Effector memory CD4-positive, alpha-beta T cell (primary cell): ENCODE results near the gene TMEM131L.
"Not testable (repeated sequence)": the region's sequence is repeated elsewhere in the genome, so short reads cannot be mapped to it uniquely, and the experiment has no call there.

Source experiments
- DNase-seq, 3 donors: peaks; one replicate each; pipeline ENCODE4 v3.0.0-alpha.2; 2020
- H3K27ac ChIP-seq: 2 replicates; pipeline ENCODE4 v1.7.0; 2013; ENCODE audit warnings: mild to moderate bottlenecking, low read length, moderate library complexity; ENCODE audit not compliant: insufficient read depth, poor library complexity, severe bottlenecking
- H3K27me3 ChIP-seq: replicated peaks from 2 replicates; pipeline ENCODE4 v1.7.0; 2013; ENCODE audit warnings: mild to moderate bottlenecking, low read length; ENCODE audit not compliant: insufficient read depth, control insufficient read depth, poor library complexity, severe bottlenecking
- H3K36me3 ChIP-seq: 2 replicates; pipeline ENCODE4 v1.7.0; 2013; ENCODE audit warnings: mild to moderate bottlenecking, low read length, moderate library complexity; ENCODE audit not compliant: control insufficient read depth, insufficient read depth
- H3K4me1 ChIP-seq: 2 replicates; pipeline ENCODE4 v1.7.0; 2013; ENCODE audit warnings: low read length, mild to moderate bottlenecking; ENCODE audit not compliant: control insufficient read depth, insufficient read depth, poor library complexity, severe bottlenecking
- H3K4me3 ChIP-seq: 2 replicates; pipeline ENCODE4 v1.7.0; 2013; ENCODE audit warnings: low read length, low read depth, mild to moderate bottlenecking; ENCODE audit not compliant: insufficient read depth, poor library complexity, severe bottlenecking
- H3K9me3 ChIP-seq: 2 replicates; pipeline ENCODE4 v1.7.0; 2013; ENCODE audit warnings: mild to moderate bottlenecking, low read length, moderate library complexity; ENCODE audit not compliant: control insufficient read depth

Gene TMEM131L

DNA sequence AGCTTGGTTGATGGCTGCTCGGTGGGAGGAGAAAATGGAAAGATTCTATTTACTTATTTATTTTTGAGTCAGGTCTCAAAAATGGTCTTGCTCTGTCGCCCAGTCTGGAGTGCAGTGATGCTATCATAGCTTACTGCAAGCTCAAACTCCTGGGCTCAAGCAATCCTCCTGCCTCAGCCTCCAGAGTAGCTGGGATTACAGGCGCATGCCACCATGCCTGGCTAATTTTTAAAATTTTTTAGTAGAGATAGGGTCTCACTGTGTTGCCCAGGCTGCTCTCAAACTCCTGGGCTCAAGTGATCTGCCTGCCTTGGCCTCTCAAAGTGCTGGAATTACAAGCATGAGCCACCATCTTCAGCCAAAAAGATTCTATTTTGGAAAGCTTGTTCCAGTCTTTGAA is 82.7 kb downstream of the TMEM131L start:
- not testable (repeated sequence) for H3K36me3 ChIP-seq, H3K4me3 ChIP-seq, H3K9me3 ChIP-seq, DNase-seq, H3K27ac ChIP-seq, H3K27me3 ChIP-seq
- peaks cover 11% of the 10 kb centered on the region for H3K4me1 ChIP-seq

DNA sequence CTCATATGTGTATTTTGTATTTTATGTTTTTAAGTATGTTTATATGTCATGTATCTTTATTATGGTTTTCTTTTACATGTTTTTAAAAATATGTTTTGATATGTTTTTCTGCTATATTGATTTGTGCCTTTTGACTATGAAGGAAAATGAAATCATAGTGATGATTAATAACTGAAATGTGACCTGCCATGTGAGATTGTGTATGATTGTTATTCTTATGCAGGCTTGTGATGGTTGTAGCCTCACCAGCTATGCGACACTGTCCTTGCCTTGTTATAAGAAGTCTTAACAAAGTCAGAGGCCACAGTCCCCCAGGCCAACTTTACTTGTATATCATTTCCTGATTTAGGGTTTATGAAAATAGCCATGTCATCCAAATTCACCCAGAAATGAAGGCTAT is 83.2 kb downstream of the TMEM131L start:
- H3K4me1 ChIP-seq: peaks cover 11% of the 10 kb centered on the region
- no peak overlapping the region for H3K4me3 ChIP-seq

DNA sequence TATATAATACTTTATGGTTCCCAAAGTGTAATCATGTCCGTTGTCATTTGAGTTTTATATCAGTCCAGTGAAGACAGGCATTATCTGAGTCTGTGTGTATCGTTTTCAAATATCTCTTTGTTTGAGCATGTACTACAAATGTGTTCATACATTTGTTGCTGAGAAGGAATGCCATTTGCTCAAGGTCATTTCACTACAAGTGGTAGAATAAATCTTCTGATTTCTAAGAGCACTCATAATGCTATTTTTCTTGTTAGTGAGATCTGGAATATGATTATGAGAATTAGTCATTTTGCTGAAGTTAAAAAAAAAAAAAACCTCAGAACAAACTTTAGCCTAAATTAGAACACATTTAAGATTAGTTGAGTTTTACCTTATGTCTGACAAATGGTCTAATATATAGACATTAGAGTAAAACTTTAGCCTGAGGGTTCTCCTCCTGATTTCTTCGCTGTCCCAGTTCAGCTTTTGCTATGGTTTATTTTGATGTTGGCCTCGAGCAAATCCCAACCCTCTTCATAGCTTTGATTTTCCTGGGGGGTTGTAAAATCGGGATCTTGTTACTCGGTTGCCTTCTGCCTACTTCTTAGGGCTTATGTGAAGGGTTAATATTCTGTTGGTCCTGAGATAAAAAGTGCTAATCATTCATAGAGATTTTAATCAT is 87.1 kb downstream of the TMEM131L start:
- Histone ChIP-seq H3K9me3 (no peaks in the 10 kb centered on the region), H3K27ac (no peak overlapping the region), H3K36me3 (peaks cover 20% of the 10 kb centered on the region), H3K27me3 (no peaks in the 10 kb centered on the region), H3K4me1 (peaks cover 3% of the 10 kb centered on the region), H3K4me3 (no peak overlapping the region)
- DNase-seq: no peak

More for the DNA sequence above, 83.2 kb downstream of the TMEM131L start:
- no peak for DNase-seq
- Histone ChIP-seq H3K36me3 (peaks cover 9% of the 10 kb centered on the region), H3K27me3 (no peaks in the 10 kb centered on the region), H3K9me3 (no peaks in the 10 kb centered on the region), H3K27ac (no peak overlapping the region)

DNA sequence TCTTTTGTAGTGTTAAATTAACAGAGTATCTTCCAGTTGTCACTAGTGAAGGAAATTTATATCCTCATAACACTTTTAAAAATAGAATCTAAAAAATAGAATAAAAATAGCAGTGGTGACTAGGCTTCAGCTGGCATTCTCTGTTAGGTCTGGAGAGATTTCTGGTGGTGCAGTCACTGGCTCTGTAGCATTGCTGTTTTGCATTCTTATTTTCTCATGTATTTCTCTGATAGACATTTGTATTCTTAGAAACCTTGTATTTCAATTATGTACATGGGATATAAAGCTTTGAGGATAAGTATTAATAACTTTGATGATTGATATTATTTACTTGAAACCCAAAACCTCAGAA is 87.6 kb downstream of the TMEM131L start:
- no peak for DNase-seq
- no peak overlapping the region for H3K4me3 ChIP-seq
- H3K4me1 ChIP-seq: peaks cover 3% of the 10 kb centered on the region
- no peaks in the 10 kb centered on the region for H3K27me3 ChIP-seq
- peaks cover 25% of the 10 kb centered on the region for H3K36me3 ChIP-seq
- no peaks in the 10 kb centered on the region for H3K9me3 ChIP-seq
- H3K27ac ChIP-seq: no peak overlapping the region

DNA sequence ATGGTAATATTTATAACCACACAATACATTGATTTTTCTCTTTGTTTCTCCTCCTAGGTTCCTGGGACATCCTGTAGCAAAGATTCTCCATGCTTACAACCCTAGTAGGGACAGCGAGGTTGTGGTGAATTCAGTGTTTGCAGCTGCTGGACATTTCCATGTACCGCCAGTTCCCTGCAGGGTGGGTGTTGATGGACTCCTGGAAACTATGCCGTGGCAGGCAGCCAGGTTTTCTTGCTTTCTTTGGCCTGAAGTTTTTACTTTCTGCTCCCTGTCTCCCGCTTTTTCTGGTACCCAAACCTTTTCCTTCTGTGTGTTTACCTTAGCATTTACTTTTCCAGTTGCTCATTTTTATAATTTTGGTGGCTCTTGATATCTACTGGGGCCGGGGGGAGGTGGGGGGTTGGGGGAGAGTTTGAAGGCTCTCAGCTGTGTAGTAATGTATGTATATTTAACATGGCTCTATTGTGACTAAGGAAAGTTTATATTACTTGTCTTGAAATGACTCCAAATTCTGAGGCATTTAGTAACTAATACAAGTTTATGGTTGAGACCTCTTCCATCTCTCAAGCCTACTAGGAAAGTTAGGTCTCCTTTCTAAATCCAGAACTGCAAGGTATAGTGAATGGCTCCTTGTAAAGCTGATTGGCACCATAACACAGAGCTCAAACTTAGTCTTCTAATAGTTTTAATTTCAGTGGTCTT is 89.7 kb downstream of the TMEM131L start:
- DNase-seq: no peak
- H3K36me3 ChIP-seq: peaks cover 42% of the 10 kb centered on the region
- no peaks in the 10 kb centered on the region for H3K4me1 ChIP-seq
- no peaks in the 10 kb centered on the region for H3K9me3 ChIP-seq
- H3K4me3 ChIP-seq: no peak overlapping the region
- no peak overlapping the region for H3K27ac ChIP-seq
- H3K27me3 ChIP-seq: no peaks in the 10 kb centered on the region

DNA sequence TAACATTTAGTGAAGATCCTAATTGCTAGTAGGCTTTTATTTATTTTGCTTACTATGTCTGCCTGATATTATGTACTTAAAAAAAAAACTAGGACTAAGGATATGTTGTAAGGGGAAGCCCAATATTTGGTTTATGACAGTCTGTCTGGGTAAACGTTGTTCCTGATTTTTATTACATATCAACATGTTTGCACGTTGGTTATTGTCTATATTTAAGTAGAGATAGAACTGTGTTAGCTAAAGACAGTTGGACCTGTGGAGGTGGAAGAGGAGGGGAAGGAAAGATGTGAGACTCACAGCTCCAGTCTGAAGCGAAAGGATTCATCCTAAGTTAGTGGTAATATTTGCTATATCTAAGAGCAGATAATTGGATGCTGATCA is 90.3 kb downstream of the TMEM131L start:
- Histone ChIP-seq H3K36me3 (peaks cover 46% of the 10 kb centered on the region), H3K4me1 (no peaks in the 10 kb centered on the region), H3K9me3 (no peaks in the 10 kb centered on the region), H3K27ac (no peak overlapping the region), H3K4me3 (no peak overlapping the region), H3K27me3 (no peaks in the 10 kb centered on the region)
- DNase-seq: no peak

DNA sequence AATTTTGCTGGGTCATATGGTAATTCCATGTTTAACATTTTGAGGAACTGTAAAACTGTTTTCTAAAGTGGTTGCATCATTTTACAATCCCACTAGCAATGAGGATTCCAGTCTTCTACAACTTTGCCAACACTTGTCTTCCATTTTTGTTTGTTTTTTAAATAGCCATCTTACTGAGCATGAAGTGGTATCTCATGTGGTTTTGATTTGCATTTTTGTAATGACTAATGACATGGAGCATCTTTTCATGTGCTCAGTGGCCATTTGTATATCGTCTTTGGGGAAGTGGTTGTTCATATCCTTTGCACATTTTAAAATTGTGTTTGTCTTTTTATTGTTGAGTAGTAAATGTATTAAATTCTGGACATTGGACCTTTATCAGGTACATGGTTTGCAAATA is 94.7 kb downstream of the TMEM131L start:
- no peaks in the 10 kb centered on the region for H3K9me3 ChIP-seq
- no peaks in the 10 kb centered on the region for H3K4me1 ChIP-seq
- DNase-seq: no peak
- H3K27me3 ChIP-seq: no peaks in the 10 kb centered on the region
- peaks cover 58% of the 10 kb centered on the region for H3K36me3 ChIP-seq
- H3K4me3 ChIP-seq: no peak overlapping the region
- no peak overlapping the region for H3K27ac ChIP-seq

DNA sequence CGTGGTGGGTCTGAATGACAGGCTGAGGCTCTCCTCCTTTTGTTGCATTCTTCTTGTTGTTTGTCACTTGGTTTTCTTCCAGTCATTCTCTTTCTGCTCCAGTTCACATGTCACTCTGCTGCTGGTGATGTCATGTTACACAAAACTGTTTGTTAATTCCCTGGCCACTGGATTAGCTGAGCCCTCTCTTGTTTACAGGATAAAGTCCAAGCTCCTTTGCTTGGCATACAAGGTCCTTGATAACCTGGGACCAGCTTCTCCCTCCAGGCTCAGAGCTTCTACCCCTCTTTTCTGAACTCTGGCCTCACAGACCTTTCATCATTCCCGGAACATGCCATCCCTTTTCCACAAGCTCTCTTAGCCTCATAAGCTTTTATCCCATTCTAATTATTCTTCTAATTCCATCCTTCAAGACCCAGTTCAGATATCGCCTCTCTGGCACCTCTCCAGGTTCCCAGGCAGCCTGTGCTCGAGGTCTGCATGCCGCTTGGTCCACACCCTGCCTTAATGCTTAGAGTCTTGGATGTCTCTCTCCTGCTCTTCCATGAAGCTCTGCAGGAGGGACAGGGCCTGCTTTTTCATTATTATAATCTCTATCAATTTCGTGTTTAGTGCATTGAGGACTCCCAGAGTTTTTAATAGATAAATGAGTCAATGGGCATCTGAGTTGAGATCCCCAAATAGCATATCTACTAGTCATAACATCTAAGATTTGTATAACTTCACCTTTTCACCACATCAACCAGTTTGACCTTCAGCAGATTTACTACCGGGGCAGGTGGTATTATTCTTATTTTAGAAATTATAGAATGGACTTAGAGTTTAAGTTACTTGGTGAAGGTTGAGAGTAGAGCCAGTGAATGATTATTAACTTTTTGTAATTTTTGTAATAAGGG is 98.7 kb downstream of the TMEM131L start:
- DNase-seq: no peak
- Histone ChIP-seq H3K36me3 (peaks cover 39% of the 10 kb centered on the region), H3K4me1 (no peaks in the 10 kb centered on the region), H3K27ac (no peak overlapping the region), H3K27me3 (no peaks in the 10 kb centered on the region), H3K4me3 (no peak overlapping the region), H3K9me3 (no peaks in the 10 kb centered on the region)

DNA sequence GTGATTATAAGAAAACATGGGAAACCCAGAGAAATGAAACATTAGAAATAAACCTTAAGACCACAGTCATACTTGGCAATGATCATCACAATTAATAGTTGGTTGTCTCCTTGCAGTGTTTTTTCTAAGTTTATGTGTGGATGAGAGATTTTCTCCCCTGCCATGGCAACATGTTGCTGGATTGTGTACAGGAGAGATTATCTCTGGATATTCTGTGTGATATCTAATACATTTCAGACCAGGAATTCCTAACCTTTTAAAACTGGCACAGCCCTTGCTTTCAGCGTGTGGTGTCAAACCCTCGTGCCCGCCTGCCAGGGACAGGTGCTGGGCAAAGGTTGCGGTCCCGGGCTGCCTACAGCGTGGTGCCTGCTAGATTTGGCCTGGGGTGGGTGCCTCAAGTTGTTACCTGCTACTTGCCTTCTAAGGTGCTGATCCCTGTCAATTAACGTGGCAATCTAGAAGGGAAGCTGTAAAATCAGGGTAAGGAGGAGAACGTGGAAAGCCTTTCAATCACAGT is 100.5 kb downstream of the TMEM131L start:
- H3K36me3 ChIP-seq: peaks cover 24% of the 10 kb centered on the region
- H3K9me3 ChIP-seq: no peaks in the 10 kb centered on the region
- no peak for DNase-seq
- no peak overlapping the region for H3K4me3 ChIP-seq
- H3K27ac ChIP-seq: no peak overlapping the region
- H3K27me3 ChIP-seq: no peaks in the 10 kb centered on the region
- peaks cover 5% of the 10 kb centered on the region for H3K4me1 ChIP-seq

DNA sequence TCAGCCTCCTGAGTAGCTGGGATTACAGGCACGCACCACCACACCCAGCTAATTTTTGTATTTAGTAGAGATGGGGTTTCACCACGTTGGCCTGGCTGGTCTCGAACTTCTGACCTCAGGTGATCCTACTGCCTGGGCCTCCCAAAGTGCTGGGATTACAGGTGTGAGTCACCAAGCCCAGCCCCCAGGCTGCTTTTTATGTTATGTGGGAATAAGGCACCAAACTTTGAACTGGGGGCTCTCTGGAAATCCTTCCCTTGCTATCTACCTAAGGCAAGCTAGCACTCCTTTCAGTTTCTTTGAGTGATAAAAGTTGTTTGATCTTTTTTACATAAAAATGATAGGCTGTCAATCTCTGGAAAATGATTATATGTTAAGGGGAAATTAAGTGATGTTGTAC is 101.5 kb downstream of the TMEM131L start:
- not testable (repeated sequence) for H3K4me1 ChIP-seq, H3K4me3 ChIP-seq, DNase-seq, H3K27ac ChIP-seq, H3K27me3 ChIP-seq, H3K9me3 ChIP-seq
- H3K36me3 ChIP-seq: peaks cover 24% of the 10 kb centered on the region
